ENCODE data around the gene DLG2.

Gene DLG2

DNA sequence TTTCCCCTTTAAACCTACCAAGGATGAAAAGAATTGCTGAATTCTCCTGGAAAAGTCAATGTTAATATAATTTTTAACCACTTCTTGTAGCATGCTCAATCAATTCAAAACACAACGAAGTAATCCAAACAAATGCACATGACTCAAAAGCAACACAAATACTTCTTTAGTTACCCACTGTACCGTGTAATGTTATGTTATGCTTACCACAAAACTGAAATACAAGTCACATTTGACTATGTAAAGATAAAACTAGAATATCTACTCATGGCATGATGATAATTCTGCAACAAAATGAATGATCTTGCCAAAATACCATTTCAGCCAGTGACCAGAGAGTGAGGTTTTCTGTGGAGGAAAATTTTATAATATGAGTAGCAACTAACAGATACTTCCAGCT lies 587.0 kb downstream of the DLG2 start:
- Histone ChIP-seq H3K9ac (ENCODE audit: low read length) (no peak overlapping the region), H3K23ac (ENCODE audit: low read length in 2 of 2) (no peak overlapping the region), H3K4me3 (ENCODE audit: insufficient read depth in 1 of 2, low read depth in 1 of 2, low read length in 2 of 2) (no peak overlapping the region), H3K4ac (ENCODE audit: low read depth in 1 of 2, low read length in 2 of 2) (no peak overlapping the region), H2BK5ac (ENCODE audit: low read depth, low read length, poor library complexity, severe bottlenecking) (no peak overlapping the region), H3K36me3 (ENCODE audit: control insufficient read depth in 1 of 2, insufficient read depth in 2 of 2, low read depth in 1 of 2, low read length in 2 of 2) (no peaks in the 10 kb centered on the region), H4K91ac (ENCODE audit: low read length) (no peak overlapping the region), H2AFZ (ENCODE audit: low read depth, low read length) (no peak overlapping the region), H4K8ac (ENCODE audit: low read length) (no peak overlapping the region), H2AK5ac (ENCODE audit: low read length, severe bottlenecking) (no peak overlapping the region), H3K4me2 (ENCODE audit: low read length, poor library complexity, severe bottlenecking) (no peak overlapping the region), H3K18ac (ENCODE audit: low read depth in 1 of 2, low read length in 2 of 2) (no peak overlapping the region), H3K4me1 (ENCODE audit: control insufficient read depth, insufficient read depth, low read depth, low read length) (no peaks in the 10 kb centered on the region), H3K9me3 (ENCODE audit: control insufficient read depth, low read length) (no peaks in the 10 kb centered on the region), H2BK120ac (ENCODE audit: low read depth, low read length) (no peak overlapping the region), H2BK12ac (ENCODE audit: low read length in 2 of 2) (no peak overlapping the region), H3K14ac (ENCODE audit: low read length in 2 of 2) (no peak overlapping the region), H3K79me1 (replicated peaks; ENCODE audit: low read length, poor library complexity, severe bottlenecking) (no peaks in the 10 kb centered on the region), H3K27me3 (ENCODE audit: control insufficient read depth in 1 of 2, insufficient read depth in 1 of 2, low read length in 2 of 2) (no peaks in the 10 kb centered on the region), H2BK15ac (ENCODE audit: low read depth, poor library complexity, severe bottlenecking) (no peak overlapping the region), H3K27ac (ENCODE audit: low read length, poor library complexity, severe bottlenecking) (no peak overlapping the region)
- DNase-seq: no peak
- 11% methylated on average over 1 of the region's 2 CpGs for WGBS

DNA sequence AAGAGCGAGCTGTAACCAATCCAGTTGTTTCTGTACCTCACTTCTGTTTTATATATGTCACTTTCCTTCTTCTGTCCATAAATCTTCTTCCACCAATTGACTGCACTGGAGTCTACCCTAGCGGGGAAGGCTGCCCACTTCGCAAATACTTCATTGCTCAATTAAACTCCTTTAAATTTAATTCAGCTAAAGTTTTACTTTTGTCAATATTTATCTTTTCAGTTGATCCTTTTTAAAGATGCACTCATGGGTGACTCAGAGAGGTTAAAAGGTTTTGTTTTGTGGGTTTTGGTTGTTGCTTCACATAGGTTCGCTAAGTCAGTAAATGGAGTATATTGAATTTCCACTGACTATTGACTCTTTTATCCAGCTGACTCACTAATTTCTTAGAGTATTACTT lies 597.2 kb downstream of the DLG2 start:
- no peaks in the 10 kb centered on the region for H3K27me3 ChIP-seq (ENCODE audit: control insufficient read depth in 1 of 2, insufficient read depth in 1 of 2, low read length in 2 of 2)
- H3K14ac ChIP-seq (ENCODE audit: low read length in 2 of 2): no peak overlapping the region
- H3K18ac ChIP-seq (ENCODE audit: low read depth in 1 of 2, low read length in 2 of 2): no peak overlapping the region
- H3K4me2 ChIP-seq (ENCODE audit: low read length, poor library complexity, severe bottlenecking): no peak overlapping the region
- H3K79me1 ChIP-seq (replicated peaks; ENCODE audit: low read length, poor library complexity, severe bottlenecking): no peaks in the 10 kb centered on the region
- no peaks in the 10 kb centered on the region for H3K36me3 ChIP-seq (ENCODE audit: control insufficient read depth in 1 of 2, insufficient read depth in 2 of 2, low read depth in 1 of 2, low read length in 2 of 2)
- H4K91ac ChIP-seq (ENCODE audit: low read length): no peak overlapping the region
- H2BK15ac ChIP-seq (ENCODE audit: low read depth, poor library complexity, severe bottlenecking): no peak overlapping the region
- H4K8ac ChIP-seq (ENCODE audit: low read length): no peak overlapping the region
- no peak overlapping the region for H3K9ac ChIP-seq (ENCODE audit: low read length)
- no peak overlapping the region for H3K4ac ChIP-seq (ENCODE audit: low read depth in 1 of 2, low read length in 2 of 2)
- no peak overlapping the region for H3K4me3 ChIP-seq (ENCODE audit: insufficient read depth in 1 of 2, low read depth in 1 of 2, low read length in 2 of 2)
- no peak overlapping the region for H2BK120ac ChIP-seq (ENCODE audit: low read depth, low read length)
- H3K4me1 ChIP-seq (ENCODE audit: control insufficient read depth, insufficient read depth, low read depth, low read length): no peaks in the 10 kb centered on the region
- no peak overlapping the region for H2BK5ac ChIP-seq (ENCODE audit: low read depth, low read length, poor library complexity, severe bottlenecking)
- H3K23ac ChIP-seq (ENCODE audit: low read length in 2 of 2): no peak overlapping the region
- no peak overlapping the region for H2AK5ac ChIP-seq (ENCODE audit: low read length, severe bottlenecking)
- no peak overlapping the region for H2BK12ac ChIP-seq (ENCODE audit: low read length in 2 of 2)
- DNase-seq: peak; percentile 75
- no peak overlapping the region for H2AFZ ChIP-seq (ENCODE audit: low read depth, low read length)
- H3K9me3 ChIP-seq (ENCODE audit: control insufficient read depth, low read length): no peaks in the 10 kb centered on the region
- 46% methylated on average over 3 of the region's 4 CpGs for WGBS
- no peak overlapping the region for H3K27ac ChIP-seq (ENCODE audit: low read length, poor library complexity, severe bottlenecking)

DNA sequence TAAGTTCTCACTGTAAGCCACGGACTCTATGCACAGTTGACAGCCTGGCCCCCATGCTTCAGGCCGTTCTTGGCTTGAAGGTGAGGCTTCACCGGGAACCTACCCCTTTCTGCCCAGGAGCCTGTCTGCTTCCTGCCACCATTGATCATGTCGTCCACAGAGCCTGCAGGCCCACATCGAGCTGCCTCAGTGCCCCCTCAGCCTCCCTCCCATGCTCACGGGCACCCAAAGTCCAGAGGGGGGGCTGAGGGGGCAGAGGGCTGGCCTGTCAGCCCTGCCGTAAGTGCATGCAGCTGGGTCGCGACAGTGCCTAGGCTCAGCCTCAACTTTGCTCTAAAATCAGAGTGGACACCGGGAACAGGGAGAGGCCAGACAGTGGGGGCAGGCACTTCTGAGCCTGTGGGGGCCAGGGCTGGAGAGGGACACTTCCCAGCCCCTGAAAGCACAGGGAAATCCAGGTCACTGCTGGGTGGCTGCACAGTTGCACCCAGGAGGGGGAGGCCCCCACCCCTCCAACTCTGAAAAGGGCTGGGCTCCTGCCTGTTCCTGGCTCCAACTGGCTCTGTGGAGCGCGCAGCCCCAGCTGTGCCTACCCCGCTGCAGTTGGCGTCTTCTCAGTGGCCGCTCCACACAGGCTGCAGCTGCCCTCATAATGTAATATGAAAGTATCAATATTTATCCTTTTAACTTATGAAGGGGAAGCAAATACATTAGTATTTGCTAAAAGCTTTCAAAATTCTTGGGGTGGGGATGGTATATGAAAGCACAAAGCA lies 598.6 kb downstream of the DLG2 start:
- no peak overlapping the region for H3K4ac ChIP-seq (ENCODE audit: low read depth in 1 of 2, low read length in 2 of 2)
- H3K36me3 ChIP-seq (ENCODE audit: control insufficient read depth in 1 of 2, insufficient read depth in 2 of 2, low read depth in 1 of 2, low read length in 2 of 2): no peaks in the 10 kb centered on the region
- peak overlapping the region; percentile 44 for H2BK15ac ChIP-seq (ENCODE audit: low read depth, poor library complexity, severe bottlenecking)
- H2AK5ac ChIP-seq (ENCODE audit: low read length, severe bottlenecking): no peak overlapping the region
- H3K9ac ChIP-seq (ENCODE audit: low read length): no peak overlapping the region
- H2BK120ac ChIP-seq (ENCODE audit: low read depth, low read length): no peak overlapping the region
- no peak for DNase-seq
- H3K18ac ChIP-seq (ENCODE audit: low read depth in 1 of 2, low read length in 2 of 2): no peak overlapping the region
- no peak overlapping the region for H2BK12ac ChIP-seq (ENCODE audit: low read length in 2 of 2)
- no peak overlapping the region for H2AFZ ChIP-seq (ENCODE audit: low read depth, low read length)
- H2BK5ac ChIP-seq (ENCODE audit: low read depth, low read length, poor library complexity, severe bottlenecking): no peak overlapping the region
- no peak overlapping the region for H3K4me2 ChIP-seq (ENCODE audit: low read length, poor library complexity, severe bottlenecking)
- no peaks in the 10 kb centered on the region for H3K27me3 ChIP-seq (ENCODE audit: control insufficient read depth in 1 of 2, insufficient read depth in 1 of 2, low read length in 2 of 2)
- H3K4me1 ChIP-seq (ENCODE audit: control insufficient read depth, insufficient read depth, low read depth, low read length): no peaks in the 10 kb centered on the region
- no peak overlapping the region for H4K8ac ChIP-seq (ENCODE audit: low read length)
- no peaks in the 10 kb centered on the region for H3K79me1 ChIP-seq (replicated peaks; ENCODE audit: low read length, poor library complexity, severe bottlenecking)
- 89% methylated on average over 10 of the region's 15 CpGs for WGBS
- no peaks in the 10 kb centered on the region for H3K9me3 ChIP-seq (ENCODE audit: control insufficient read depth, low read length)
- no peak overlapping the region for H3K14ac ChIP-seq (ENCODE audit: low read length in 2 of 2)
- no peak overlapping the region for H3K27ac ChIP-seq (ENCODE audit: low read length, poor library complexity, severe bottlenecking)
- H3K23ac ChIP-seq (ENCODE audit: low read length in 2 of 2): no peak overlapping the region
- no peak overlapping the region for H3K4me3 ChIP-seq (ENCODE audit: insufficient read depth in 1 of 2, low read depth in 1 of 2, low read length in 2 of 2)
- no peak overlapping the region for H4K91ac ChIP-seq (ENCODE audit: low read length)

DNA sequence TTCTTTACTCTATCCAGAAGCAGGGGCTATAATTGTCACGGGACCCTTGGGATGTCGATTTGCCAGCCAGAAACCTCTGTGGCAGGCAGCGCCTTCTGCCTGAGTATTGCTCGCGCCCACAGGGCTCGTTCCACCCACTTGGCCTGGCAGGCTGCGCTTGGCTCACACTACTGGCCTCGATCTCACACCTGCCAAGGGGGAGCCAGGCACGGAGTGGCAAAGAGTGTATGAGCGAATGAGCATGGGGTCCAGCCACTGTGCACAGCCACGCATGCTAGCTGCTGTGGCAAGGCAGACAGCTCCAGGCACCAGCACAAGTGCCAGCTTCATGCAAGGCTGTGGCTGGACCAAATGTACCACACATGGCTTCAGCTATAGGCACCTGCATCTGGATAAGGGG lies 599.8 kb downstream of the DLG2 start:
- 89% methylated on average over 11 of the region's 11 CpGs for WGBS
- H3K9me3 ChIP-seq (ENCODE audit: control insufficient read depth, low read length): no peaks in the 10 kb centered on the region
- H3K27me3 ChIP-seq (ENCODE audit: control insufficient read depth in 1 of 2, insufficient read depth in 1 of 2, low read length in 2 of 2): no peaks in the 10 kb centered on the region
- H3K36me3 ChIP-seq (ENCODE audit: control insufficient read depth in 1 of 2, insufficient read depth in 2 of 2, low read depth in 1 of 2, low read length in 2 of 2): no peaks in the 10 kb centered on the region
- no peak overlapping the region for H2BK5ac ChIP-seq (ENCODE audit: low read depth, low read length, poor library complexity, severe bottlenecking)
- H2BK12ac ChIP-seq (ENCODE audit: low read length in 2 of 2): no peak overlapping the region
- H3K14ac ChIP-seq (ENCODE audit: low read length in 2 of 2): peak overlapping the region in 1 of 2 experiments; percentile 30
- H3K4me3 ChIP-seq (ENCODE audit: insufficient read depth in 1 of 2, low read depth in 1 of 2, low read length in 2 of 2): peak overlapping the region in 1 of 2 experiments; percentile 32
- H2AK5ac ChIP-seq (ENCODE audit: low read length, severe bottlenecking): no peak overlapping the region
- no peaks in the 10 kb centered on the region for H3K4me1 ChIP-seq (ENCODE audit: control insufficient read depth, insufficient read depth, low read depth, low read length)
- no peak overlapping the region for H3K18ac ChIP-seq (ENCODE audit: low read depth in 1 of 2, low read length in 2 of 2)
- H2BK15ac ChIP-seq (ENCODE audit: low read depth, poor library complexity, severe bottlenecking): no peak overlapping the region
- H4K91ac ChIP-seq (ENCODE audit: low read length): peak overlapping the region; percentile 50
- no peak for DNase-seq
- no peak overlapping the region for H2AFZ ChIP-seq (ENCODE audit: low read depth, low read length)
- H3K27ac ChIP-seq (ENCODE audit: low read length, poor library complexity, severe bottlenecking): no peak overlapping the region
- no peak overlapping the region for H3K4ac ChIP-seq (ENCODE audit: low read depth in 1 of 2, low read length in 2 of 2)
- H3K4me2 ChIP-seq (ENCODE audit: low read length, poor library complexity, severe bottlenecking): no peak overlapping the region
- H3K9ac ChIP-seq (ENCODE audit: low read length): no peak overlapping the region
- no peak overlapping the region for H2BK120ac ChIP-seq (ENCODE audit: low read depth, low read length)
- H4K8ac ChIP-seq (ENCODE audit: low read length): no peak overlapping the region
- H3K23ac ChIP-seq (ENCODE audit: low read length in 2 of 2): no peak overlapping the region
- H3K79me1 ChIP-seq (replicated peaks; ENCODE audit: low read length, poor library complexity, severe bottlenecking): no peaks in the 10 kb centered on the region

All from mesenchymal stem cell (in vitro differentiated cells and primary cell).